Gastroesophageal sphincter (tissue), 3 donors: ENCODE data around the gene CDH1.

Experiments
- CTCF ChIP-seq, 4 experiments: fragments of 200-600 bp in 2 of 4; fragments of 450-650 bp in 2 of 4; sonication (generic) in 1 of 4; IDR thresholded peaks; one replicate each; pipeline ENCODE4 v1.5.1; 2017 to 2019; ENCODE audit warnings: antibody characterized with exemption in 4 of 4, mild to moderate bottlenecking in 2 of 4, moderate library complexity in 2 of 4
- EP300 ChIP-seq: sonication (generic); formaldehyde crosslinking; IDR thresholded peaks from one replicate; pipeline ENCODE4 v1.6.1; 2017; ENCODE audit warnings: antibody characterized with exemption, mild to moderate bottlenecking
- POLR2A ChIP-seq, 2 donors: fragments of 450-650 bp; IDR thresholded peaks; one replicate each; pipeline ENCODE4 v1.6.1; 2017; ENCODE audit warnings: antibody characterized with exemption in 2 of 2, mild to moderate bottlenecking in 2 of 2, moderate library complexity in 1 of 2
- POLR2AphosphoS5 ChIP-seq: sonication (generic); formaldehyde crosslinking; IDR thresholded peaks from one replicate; pipeline ENCODE4 v1.6.1; 2017; ENCODE audit warnings: antibody characterized with exemption

DNA sequence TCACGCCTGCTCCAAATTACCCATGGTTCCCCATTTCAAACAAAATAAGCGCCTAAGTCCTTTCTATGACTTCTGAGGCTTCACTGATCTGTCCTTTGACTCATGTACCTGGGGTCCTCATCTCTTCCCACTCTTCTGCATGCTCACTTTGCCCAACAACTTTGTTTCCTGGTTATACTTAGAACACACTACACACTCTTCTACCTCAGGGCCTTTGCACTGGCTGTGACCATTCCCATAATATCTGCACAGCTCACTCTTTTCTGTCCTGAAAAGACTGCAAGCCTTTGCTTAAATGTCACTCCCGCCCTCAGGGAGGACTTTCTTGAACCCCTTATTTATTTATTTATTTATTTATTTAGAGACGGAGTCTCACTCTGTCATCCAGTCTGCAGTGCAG, 14.1 kb downstream of the CDH1 start:
- no peak for TF ChIP-seq CTCF (IDR thresholded peaks at IDR 0.05)
- no peak for TF ChIP-seq POLR2A (IDR thresholded peaks at IDR 0.05)
- TF ChIP-seq POLR2AphosphoS5 = no peak
- TF ChIP-seq EP300 = no peak
